Measurements from ENCODE around the gene SEMA6D.

SEMA6D gene

GRCh38 chr15:47766406-47766805 is 49.1 kb downstream of the SEMA6D start:
- no peak for FAIRE-seq
- no peak for DNase-seq (ENCODE audit: insufficient read length, low spot score)
- TF ChIP-seq SPI1 (IDR thresholded peaks at IDR 0.05; ENCODE audit: low read depth, low read length) (no peak), POU2F2 (IDR thresholded peaks at IDR 0.05; ENCODE audit: low read depth, low read length) (no peak), TAF1 (IDR thresholded peaks at IDR 0.05; ENCODE audit: low read depth, low read length) (no peak), POLR2AphosphoS5 (IDR thresholded peaks at IDR 0.05; ENCODE audit: low read depth, low read length) (no peak), PAX5 (IDR thresholded peaks at IDR 0.05; ENCODE audit: insufficient read depth, low read length, severe bottlenecking) (no peak), POLR2A (IDR thresholded peaks at IDR 0.05; ENCODE audit: low read depth, low read length) (no peak)

DNA sequence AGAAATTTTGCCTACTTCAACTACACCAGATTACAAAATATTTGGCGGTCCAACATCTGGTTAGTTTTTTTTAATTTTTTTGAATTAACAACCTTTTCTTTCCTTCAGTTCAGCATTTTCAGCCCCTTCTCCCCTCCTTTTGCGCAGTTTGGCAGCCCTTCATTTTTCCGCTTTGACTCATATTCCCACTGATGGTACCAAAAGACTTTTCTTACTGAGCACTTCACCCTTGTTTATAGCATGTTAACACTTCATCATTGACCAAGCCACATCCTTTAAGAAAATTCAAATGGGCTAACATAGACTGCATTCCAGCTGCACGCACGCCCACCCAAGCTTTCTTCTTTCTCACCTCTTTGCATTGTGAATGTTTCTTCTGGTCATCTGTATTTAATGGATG is 49.7 kb downstream of the SEMA6D start:
- DNase-seq (ENCODE audit: insufficient read length, low spot score): no peak
- TF ChIP-seq POLR2AphosphoS5 (IDR thresholded peaks at IDR 0.05; ENCODE audit: low read depth, low read length) (no peak), TAF1 (IDR thresholded peaks at IDR 0.05; ENCODE audit: low read depth, low read length) (no peak), POLR2A (IDR thresholded peaks at IDR 0.05; ENCODE audit: low read depth, low read length) (no peak), SPI1 (IDR thresholded peaks at IDR 0.05; ENCODE audit: low read depth, low read length) (no peak), PAX5 (IDR thresholded peaks at IDR 0.05; ENCODE audit: insufficient read depth, low read length, severe bottlenecking) (no peak), POU2F2 (IDR thresholded peaks at IDR 0.05; ENCODE audit: low read depth, low read length) (no peak)
- FAIRE-seq: no peak

- TF ChIP-seq POLR2A (IDR thresholded peaks at IDR 0.05; ENCODE audit: low read depth, low read length) (no peak), POLR2AphosphoS5 (IDR thresholded peaks at IDR 0.05; ENCODE audit: low read depth, low read length) (no peak), SPI1 (IDR thresholded peaks at IDR 0.05; ENCODE audit: low read depth, low read length) (no peak), TAF1 (IDR thresholded peaks at IDR 0.05; ENCODE audit: low read depth, low read length) (no peak), PAX5 (IDR thresholded peaks at IDR 0.05; ENCODE audit: insufficient read depth, low read length, severe bottlenecking) (no peak), POU2F2 (IDR thresholded peaks at IDR 0.05; ENCODE audit: low read depth, low read length) (no peak)
- DNase-seq (ENCODE audit: insufficient read length, low spot score): no peak
- FAIRE-seq: no peak
These were observed 51.4 kb downstream of the SEMA6D start for GRCh38 chr15:47768735-47769134.

GRCh38 chr15:47769166-47769565 is 51.9 kb downstream of the SEMA6D start:
- FAIRE-seq (no peak), DNase-seq (ENCODE audit: insufficient read length, low spot score) (no peak)
- TF ChIP-seq POLR2AphosphoS5 (IDR thresholded peaks at IDR 0.05; ENCODE audit: low read depth, low read length) (no peak), POU2F2 (IDR thresholded peaks at IDR 0.05; ENCODE audit: low read depth, low read length) (no peak), PAX5 (IDR thresholded peaks at IDR 0.05; ENCODE audit: insufficient read depth, low read length, severe bottlenecking) (no peak), SPI1 (IDR thresholded peaks at IDR 0.05; ENCODE audit: low read depth, low read length) (no peak), POLR2A (IDR thresholded peaks at IDR 0.05; ENCODE audit: low read depth, low read length) (no peak), TAF1 (IDR thresholded peaks at IDR 0.05; ENCODE audit: low read depth, low read length) (no peak)

DNA sequence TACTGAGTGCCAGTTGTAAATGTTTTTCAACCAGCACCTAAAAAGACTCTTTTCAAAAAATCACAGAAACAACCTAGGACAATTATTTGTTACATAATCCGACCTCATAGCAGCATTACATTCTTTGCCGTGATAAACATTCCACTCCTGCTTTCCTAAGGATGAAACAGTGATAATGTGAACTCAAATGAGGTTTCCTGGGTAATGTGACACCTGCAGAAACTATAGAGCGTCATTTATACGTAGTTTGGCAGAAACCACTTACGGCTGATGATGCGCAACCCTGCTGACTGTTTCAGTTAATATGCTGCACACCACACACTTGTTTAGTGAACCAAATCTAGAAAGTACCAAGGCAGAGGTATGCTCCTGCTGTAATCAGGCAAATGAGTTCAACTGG is 55.8 kb downstream of the SEMA6D start:
- TF ChIP-seq TAF1 (IDR thresholded peaks at IDR 0.05; ENCODE audit: low read depth, low read length): no peak
- no peak for TF ChIP-seq SPI1 (IDR thresholded peaks at IDR 0.05; ENCODE audit: low read depth, low read length)
- TF ChIP-seq PAX5 (IDR thresholded peaks at IDR 0.05; ENCODE audit: insufficient read depth, low read length, severe bottlenecking): no peak
- TF ChIP-seq POLR2AphosphoS5 (IDR thresholded peaks at IDR 0.05; ENCODE audit: low read depth, low read length): no peak
- TF ChIP-seq POU2F2 (IDR thresholded peaks at IDR 0.05; ENCODE audit: low read depth, low read length): no peak
- TF ChIP-seq POLR2A (IDR thresholded peaks at IDR 0.05; ENCODE audit: low read depth, low read length): no peak
- DNase-seq (ENCODE audit: insufficient read length, low spot score) (no peak), FAIRE-seq (no peak)

DNA sequence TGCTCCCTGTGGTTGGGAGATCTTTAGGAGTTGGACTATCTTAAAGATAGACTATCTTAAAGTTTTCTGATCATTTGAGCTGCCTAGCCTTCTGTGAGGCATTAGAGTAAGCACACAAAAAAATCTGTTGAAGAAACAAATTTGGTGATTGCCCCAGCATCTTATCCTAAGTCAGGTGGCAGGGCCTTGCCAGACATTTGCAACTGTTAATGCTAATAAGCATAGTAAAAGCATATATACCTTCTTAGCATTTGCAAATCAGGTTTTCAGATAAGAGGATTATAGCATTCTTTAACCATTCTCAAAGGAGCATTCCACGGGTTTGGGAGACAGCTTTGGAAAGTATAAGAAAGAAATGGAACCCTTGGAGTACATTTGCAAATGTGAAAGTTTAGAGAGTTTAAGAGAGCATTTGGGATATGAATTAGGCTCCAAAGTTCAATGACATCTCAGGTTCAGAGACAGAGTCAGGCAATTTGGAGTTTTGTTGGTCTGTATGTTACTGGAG is 61.0 kb downstream of the SEMA6D start:
- DNase-seq (ENCODE audit: insufficient read length, low spot score) (no peak), FAIRE-seq (no peak)
- TF ChIP-seq SPI1 (IDR thresholded peaks at IDR 0.05; ENCODE audit: low read depth, low read length) (no peak), POU2F2 (IDR thresholded peaks at IDR 0.05; ENCODE audit: low read depth, low read length) (no peak), POLR2AphosphoS5 (IDR thresholded peaks at IDR 0.05; ENCODE audit: low read depth, low read length) (no peak), POLR2A (IDR thresholded peaks at IDR 0.05; ENCODE audit: low read depth, low read length) (no peak), TAF1 (IDR thresholded peaks at IDR 0.05; ENCODE audit: low read depth, low read length) (no peak), PAX5 (IDR thresholded peaks at IDR 0.05; ENCODE audit: insufficient read depth, low read length, severe bottlenecking) (no peak)

DNA sequence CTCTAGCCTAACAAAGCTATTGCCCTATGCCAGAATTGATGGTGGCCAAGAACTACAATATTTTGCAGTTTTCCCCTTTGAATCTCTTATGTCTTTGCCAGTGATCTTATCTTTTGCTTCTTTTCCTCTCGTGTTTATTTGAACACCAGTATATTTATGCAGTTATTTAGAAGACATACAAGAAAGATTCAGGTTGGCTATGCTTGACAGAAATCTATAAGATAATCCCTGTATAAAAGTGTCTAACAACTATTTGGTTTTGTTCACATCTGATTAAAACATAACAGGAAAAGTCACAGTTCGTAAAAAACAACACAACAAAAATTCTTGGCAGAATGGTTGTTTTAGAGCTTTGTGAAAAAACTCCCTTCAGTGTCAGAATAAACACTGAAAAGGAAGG is 63.7 kb downstream of the SEMA6D start:
- no peak for DNase-seq (ENCODE audit: insufficient read length, low spot score)
- FAIRE-seq: no peak
- TF ChIP-seq PAX5 (IDR thresholded peaks at IDR 0.05; ENCODE audit: insufficient read depth, low read length, severe bottlenecking): no peak
- no peak for TF ChIP-seq TAF1 (IDR thresholded peaks at IDR 0.05; ENCODE audit: low read depth, low read length)
- no peak for TF ChIP-seq POLR2AphosphoS5 (IDR thresholded peaks at IDR 0.05; ENCODE audit: low read depth, low read length)
- TF ChIP-seq SPI1 (IDR thresholded peaks at IDR 0.05; ENCODE audit: low read depth, low read length): no peak
- TF ChIP-seq POLR2A (IDR thresholded peaks at IDR 0.05; ENCODE audit: low read depth, low read length): no peak
- no peak for TF ChIP-seq POU2F2 (IDR thresholded peaks at IDR 0.05; ENCODE audit: low read depth, low read length)

DNA sequence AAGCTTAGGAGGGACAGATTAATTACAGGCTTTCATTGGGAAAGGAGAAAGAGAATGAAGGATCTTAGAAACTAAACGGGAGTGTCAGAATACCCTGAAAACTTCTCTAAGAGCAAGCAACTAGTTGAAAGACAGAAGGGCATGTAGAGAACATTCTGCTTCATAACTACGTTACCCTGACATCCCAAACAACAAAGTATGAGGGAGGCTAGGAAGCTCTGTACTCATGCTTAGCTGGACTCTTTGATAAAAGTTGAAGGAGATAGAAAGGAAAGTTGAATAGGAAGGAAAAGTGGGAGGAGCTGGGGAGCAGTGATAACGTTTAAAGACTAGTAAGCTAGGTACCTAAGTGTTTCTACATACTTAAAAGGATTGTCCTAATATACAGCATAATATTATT is 64.2 kb downstream of the SEMA6D start:
- no peak for TF ChIP-seq POU2F2 (IDR thresholded peaks at IDR 0.05; ENCODE audit: low read depth, low read length)
- no peak for TF ChIP-seq POLR2A (IDR thresholded peaks at IDR 0.05; ENCODE audit: low read depth, low read length)
- TF ChIP-seq TAF1 (IDR thresholded peaks at IDR 0.05; ENCODE audit: low read depth, low read length): no peak
- TF ChIP-seq PAX5 (IDR thresholded peaks at IDR 0.05; ENCODE audit: insufficient read depth, low read length, severe bottlenecking): no peak
- TF ChIP-seq SPI1 (IDR thresholded peaks at IDR 0.05; ENCODE audit: low read depth, low read length): no peak
- TF ChIP-seq POLR2AphosphoS5 (IDR thresholded peaks at IDR 0.05; ENCODE audit: low read depth, low read length): no peak
- DNase-seq (ENCODE audit: insufficient read length, low spot score): no peak
- FAIRE-seq: no peak

DNA sequence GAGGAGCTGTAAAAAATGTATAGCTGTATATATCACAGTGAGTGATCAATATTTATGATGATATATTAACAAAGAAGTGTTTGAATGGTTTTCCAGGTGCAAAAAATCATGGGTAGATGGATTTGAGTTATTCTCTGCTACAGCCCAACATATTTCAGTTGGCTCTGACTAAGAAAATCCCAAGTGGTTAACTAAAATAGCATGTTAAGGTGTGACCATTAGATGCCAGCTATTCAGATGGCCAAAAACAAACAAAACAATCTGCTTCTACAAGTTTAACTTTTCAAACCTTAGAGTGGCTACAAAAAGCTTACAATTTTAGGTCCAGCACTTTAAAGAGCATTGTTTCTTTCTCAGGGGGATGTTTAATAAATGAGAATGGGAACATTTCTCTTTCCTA is 67.5 kb downstream of the SEMA6D start:
- DNase-seq (ENCODE audit: insufficient read length, low spot score) (no peak), FAIRE-seq (no peak)
- TF ChIP-seq TAF1 (IDR thresholded peaks at IDR 0.05; ENCODE audit: low read depth, low read length) (no peak), POU2F2 (IDR thresholded peaks at IDR 0.05; ENCODE audit: low read depth, low read length) (no peak), POLR2A (IDR thresholded peaks at IDR 0.05; ENCODE audit: low read depth, low read length) (no peak), POLR2AphosphoS5 (IDR thresholded peaks at IDR 0.05; ENCODE audit: low read depth, low read length) (no peak), PAX5 (IDR thresholded peaks at IDR 0.05; ENCODE audit: insufficient read depth, low read length, severe bottlenecking) (no peak), SPI1 (IDR thresholded peaks at IDR 0.05; ENCODE audit: low read depth, low read length) (no peak)

GRCh38 chr15:47786371-47786770 is 69.1 kb downstream of the SEMA6D start:
- TF ChIP-seq TAF1 (IDR thresholded peaks at IDR 0.05; ENCODE audit: low read depth, low read length) (no peak), POU2F2 (IDR thresholded peaks at IDR 0.05; ENCODE audit: low read depth, low read length) (no peak), POLR2A (IDR thresholded peaks at IDR 0.05; ENCODE audit: low read depth, low read length) (no peak), PAX5 (IDR thresholded peaks at IDR 0.05; ENCODE audit: insufficient read depth, low read length, severe bottlenecking) (no peak), SPI1 (IDR thresholded peaks at IDR 0.05; ENCODE audit: low read depth, low read length) (no peak), POLR2AphosphoS5 (IDR thresholded peaks at IDR 0.05; ENCODE audit: low read depth, low read length) (no peak)
- FAIRE-seq: no peak
- DNase-seq (ENCODE audit: insufficient read length, low spot score): no peak

Measured in GM12891 (cell line).